Gastroesophageal sphincter (tissue), 4 donors: ENCODE measurements around the gene CACNA2D3. TPM values are rescaled to one million over a fixed set of nuclear protein-coding genes. Genes with fewer than 3 reads are reported as not detected.

ENCODE experiments used
- ATAC-seq: fragments of 150-250 bp; one replicate; pipeline ENCODE4 v1.9.1; 2016; ENCODE audit warnings: mild to moderate bottlenecking, moderate library complexity
- H3K27ac ChIP-seq, 4 donors: fragments of 200-600 bp; sonication (generic) in 3 of 4; 1 replicate in 3 of 4; 2 replicates in 1 of 4; pipeline ENCODE4 v1.5.1; 2016 to 2019
- H3K27me3 ChIP-seq: fragments of 200-600 bp; sonication (generic); one replicate; pipeline ENCODE4 v1.5.1; 2019
- H3K36me3 ChIP-seq, 2 donors: fragments of 200-600 bp; sonication (generic); one replicate each; pipeline ENCODE4 v1.5.1; 2019; ENCODE audit warnings: control low read depth in 1 of 2
- H3K4me1 ChIP-seq, 3 donors: fragments of 200-600 bp; sonication (generic); 1 replicate in 2 of 3; 2 replicates in 1 of 3; pipeline ENCODE4 v1.5.1; 2016 to 2019; ENCODE audit warnings: control low read depth in 2 of 3
- H3K4me3 ChIP-seq, 2 donors: fragments of 200-600 bp; sonication (generic); one replicate each; pipeline ENCODE4 v1.5.1; 2019; ENCODE audit warnings: mild to moderate bottlenecking in 1 of 2, moderate library complexity in 1 of 2
- H3K9me3 ChIP-seq, 3 donors: fragments of 200-600 bp; sonication (generic); one replicate each; pipeline ENCODE4 v1.5.1; 2017 to 2019; ENCODE audit warnings: control low read depth in 2 of 3
- EP300 ChIP-seq: sonication (generic); formaldehyde crosslinking; IDR thresholded peaks from one replicate; pipeline ENCODE4 v1.6.1; 2017; ENCODE audit warnings: antibody characterized with exemption, mild to moderate bottlenecking
- POLR2A ChIP-seq, 2 donors: fragments of 450-650 bp; IDR thresholded peaks; one replicate each; pipeline ENCODE4 v1.6.1; 2017; ENCODE audit warnings: antibody characterized with exemption in 2 of 2, mild to moderate bottlenecking in 2 of 2, moderate library complexity in 1 of 2
- POLR2AphosphoS5 ChIP-seq: sonication (generic); formaldehyde crosslinking; IDR thresholded peaks from one replicate; pipeline ENCODE4 v1.6.1; 2017; ENCODE audit warnings: antibody characterized with exemption
- WGBS, 2 donors: methylation state at CpG; one replicate each; pipeline ENCODE4 v1.1.5; 2018; ENCODE audit warnings: low coverage in 1 of 2; 5-methylcytosine and 5-hydroxymethylcytosine counted together
- total RNA-seq, 4 donors: library from RNA; depleted of rRNA; stranded (reverse); fragments of >200 nt; gene quantifications; one replicate each; pipeline ENCODE4 v1.1.0, GENCODE V29; 2016
- TF ChIP-seq, protein P1 (sequence below), 4 experiments: fragments of 200-600 bp in 2 of 4; fragments of 450-650 bp in 2 of 4; sonication (generic) in 1 of 4; IDR thresholded peaks; one replicate each; pipeline ENCODE4 v1.5.1; 2017 to 2019; ENCODE audit warnings: antibody characterized with exemption in 4 of 4, mild to moderate bottlenecking in 2 of 4, moderate library complexity in 2 of 4

Gene CACNA2D3
- total RNA-seq, 4 donors from 2014 or later, result 0.94 to 6.5 (median 3.5) TPM

DNA sequence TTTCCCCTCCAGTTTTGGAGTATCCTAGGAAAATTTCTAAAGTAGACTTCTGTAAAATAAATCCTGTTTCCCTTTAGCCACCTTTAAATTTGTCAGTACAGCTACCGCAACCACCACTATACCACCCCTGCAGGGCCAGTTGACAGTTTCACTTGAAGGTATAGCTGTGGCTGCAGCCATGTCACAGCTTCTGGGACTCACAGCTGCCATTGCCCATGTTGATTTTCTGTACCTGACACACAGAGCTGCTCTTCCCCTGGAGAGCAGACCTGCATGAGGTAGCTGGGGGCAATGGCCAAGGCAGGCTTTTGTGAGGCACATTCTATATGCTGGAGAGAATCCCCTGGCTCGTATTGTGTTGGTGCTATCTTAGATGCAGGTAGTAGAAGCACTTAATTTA is 460.1 kb downstream of the CACNA2D3 start:
- no peaks in the 10 kb centered on the region for H3K9me3 ChIP-seq
- H3K27me3 ChIP-seq, result no peaks in the 10 kb centered on the region
- ATAC-seq, result no peak
- no peaks in the 10 kb centered on the region for H3K36me3 ChIP-seq
- WGBS, 2 donors, result 75% methylated on average over 2 of the region's 2 CpGs; no CpG with 5 or more reads in 1 of the 2 donors
- H3K4me1 ChIP-seq, result no peaks in the 10 kb centered on the region
- TF ChIP-seq POLR2A (IDR thresholded peaks at IDR 0.05), result no peak
- TF ChIP-seq POLR2AphosphoS5, result no peak
- no peak for TF ChIP-seq EP300
- TF ChIP-seq, protein P1, sequence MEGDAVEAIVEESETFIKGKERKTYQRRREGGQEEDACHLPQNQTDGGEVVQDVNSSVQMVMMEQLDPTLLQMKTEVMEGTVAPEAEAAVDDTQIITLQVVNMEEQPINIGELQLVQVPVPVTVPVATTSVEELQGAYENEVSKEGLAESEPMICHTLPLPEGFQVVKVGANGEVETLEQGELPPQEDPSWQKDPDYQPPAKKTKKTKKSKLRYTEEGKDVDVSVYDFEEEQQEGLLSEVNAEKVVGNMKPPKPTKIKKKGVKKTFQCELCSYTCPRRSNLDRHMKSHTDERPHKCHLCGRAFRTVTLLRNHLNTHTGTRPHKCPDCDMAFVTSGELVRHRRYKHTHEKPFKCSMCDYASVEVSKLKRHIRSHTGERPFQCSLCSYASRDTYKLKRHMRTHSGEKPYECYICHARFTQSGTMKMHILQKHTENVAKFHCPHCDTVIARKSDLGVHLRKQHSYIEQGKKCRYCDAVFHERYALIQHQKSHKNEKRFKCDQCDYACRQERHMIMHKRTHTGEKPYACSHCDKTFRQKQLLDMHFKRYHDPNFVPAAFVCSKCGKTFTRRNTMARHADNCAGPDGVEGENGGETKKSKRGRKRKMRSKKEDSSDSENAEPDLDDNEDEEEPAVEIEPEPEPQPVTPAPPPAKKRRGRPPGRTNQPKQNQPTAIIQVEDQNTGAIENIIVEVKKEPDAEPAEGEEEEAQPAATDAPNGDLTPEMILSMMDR (IDR thresholded peaks at IDR 0.05), result no peak
- no peak overlapping the region for H3K4me3 ChIP-seq
- no peak overlapping the region for H3K27ac ChIP-seq

DNA sequence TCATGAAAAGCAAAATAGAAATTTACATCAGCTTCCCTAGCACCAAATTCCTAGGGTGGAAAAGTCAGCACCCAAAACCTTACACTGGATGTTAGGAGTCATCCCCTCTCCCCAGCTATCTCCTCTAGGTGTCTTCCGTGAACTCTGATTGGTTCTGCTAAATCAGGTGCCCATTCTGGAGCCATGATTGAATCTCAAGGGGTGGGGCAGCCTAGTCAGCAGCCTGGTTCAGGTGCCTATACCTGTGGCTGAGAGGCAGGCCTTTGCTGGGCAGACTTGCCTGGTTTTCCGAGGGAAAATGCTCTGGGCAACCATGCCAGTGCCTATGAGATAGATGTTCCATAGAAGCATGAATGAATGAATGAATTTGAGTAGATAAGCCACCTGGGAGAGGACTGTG is 468.8 kb downstream of the CACNA2D3 start:
- H3K9me3 ChIP-seq, result no peaks in the 10 kb centered on the region
- no peaks in the 10 kb centered on the region for H3K27me3 ChIP-seq
- H3K27ac ChIP-seq, result no peak overlapping the region
- H3K4me3 ChIP-seq, result no peak overlapping the region
- no peak for ATAC-seq
- no peaks in the 10 kb centered on the region for H3K36me3 ChIP-seq
- no peak for TF ChIP-seq POLR2AphosphoS5
- no peak for TF ChIP-seq POLR2A (IDR thresholded peaks at IDR 0.05)
- TF ChIP-seq EP300, result no peak
- H3K4me1 ChIP-seq, result no peaks in the 10 kb centered on the region
- WGBS, 2 donors, result 100% methylated on average over 1 to 2 of the region's 2 CpGs

- H3K27ac ChIP-seq, result no peak overlapping the region
- H3K4me1 ChIP-seq, result no peaks in the 10 kb centered on the region
- H3K27me3 ChIP-seq, result no peaks in the 10 kb centered on the region
- H3K36me3 ChIP-seq, result no peaks in the 10 kb centered on the region
- no peak overlapping the region for H3K4me3 ChIP-seq
- TF ChIP-seq POLR2A (IDR thresholded peaks at IDR 0.05), result no peak
- TF ChIP-seq, protein P1 (IDR thresholded peaks at IDR 0.05), result no peak
- no peak for TF ChIP-seq POLR2AphosphoS5
- TF ChIP-seq EP300, result no peak
- H3K9me3 ChIP-seq, result no peaks in the 10 kb centered on the region
- WGBS, 2 donors, result 86 to 93% methylated on average over 2 of the region's 2 CpGs
- ATAC-seq, result no peak
Measured at GRCh38 chr3:54593653-54594052, 471.3 kb downstream of the CACNA2D3 start.

GRCh38 chr3:54596087-54596486 is 473.7 kb downstream of the CACNA2D3 start:
- Histone ChIP-seq H3K9me3 (no peaks in the 10 kb centered on the region), H3K27ac (no peak overlapping the region), H3K4me3 (no peak overlapping the region), H3K4me1 (peaks cover 0 to 4% (median 0%) of the 10 kb centered on the region in 3 donors), H3K36me3 (no peaks in the 10 kb centered on the region), H3K27me3 (no peaks in the 10 kb centered on the region)
- WGBS, 2 donors, result 90 to 96% methylated on average over 2 to 4 of the region's 4 CpGs
- ATAC-seq, result no peak
- TF ChIP-seq EP300 (no peak), POLR2AphosphoS5 (no peak), POLR2A (IDR thresholded peaks at IDR 0.05) (no peak)
- TF ChIP-seq, protein P1 (IDR thresholded peaks at IDR 0.05), result no peak

DNA sequence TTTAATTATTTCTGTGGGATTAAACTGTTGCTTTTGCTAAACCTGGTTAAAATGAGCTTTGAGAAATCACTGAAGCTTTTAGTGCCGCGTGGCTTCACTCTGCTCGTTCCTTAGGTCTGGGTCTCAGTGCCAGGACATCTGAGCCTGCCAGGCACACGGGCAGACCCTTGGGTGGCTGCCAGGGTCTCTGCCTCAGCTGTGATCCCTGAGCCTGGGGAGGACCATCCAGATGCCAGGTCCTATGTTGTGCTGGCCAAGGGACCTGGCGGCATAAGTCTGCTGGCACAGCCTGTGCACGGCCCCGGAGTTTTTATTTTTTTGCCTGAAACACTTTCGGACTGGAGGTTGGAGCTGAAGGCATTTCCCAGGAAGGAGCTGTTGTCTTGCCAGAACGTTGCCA is 477.4 kb downstream of the CACNA2D3 start:
- ATAC-seq, result peak; percentile 43
- H3K4me3 ChIP-seq, result no peak overlapping the region
- TF ChIP-seq POLR2A (IDR thresholded peaks at IDR 0.05), result no peak
- TF ChIP-seq, protein P1 (IDR thresholded peaks at IDR 0.05), result no peak
- TF ChIP-seq EP300, result no peak
- peak; percentile 37 for TF ChIP-seq POLR2AphosphoS5
- WGBS, 2 donors, result 53 to 72% methylated on average over 3 to 5 of the region's 9 CpGs
- H3K27ac ChIP-seq, result no peak overlapping the region
- peaks cover 0 to 4% (median 0%) of the 10 kb centered on the region in 3 donors for H3K4me1 ChIP-seq
- H3K36me3 ChIP-seq, result no peaks in the 10 kb centered on the region
- H3K27me3 ChIP-seq, result no peaks in the 10 kb centered on the region
- H3K9me3 ChIP-seq, result no peaks in the 10 kb centered on the region
